ENCODE results near the gene C12orf57.

C12orf57 gene

DNA sequence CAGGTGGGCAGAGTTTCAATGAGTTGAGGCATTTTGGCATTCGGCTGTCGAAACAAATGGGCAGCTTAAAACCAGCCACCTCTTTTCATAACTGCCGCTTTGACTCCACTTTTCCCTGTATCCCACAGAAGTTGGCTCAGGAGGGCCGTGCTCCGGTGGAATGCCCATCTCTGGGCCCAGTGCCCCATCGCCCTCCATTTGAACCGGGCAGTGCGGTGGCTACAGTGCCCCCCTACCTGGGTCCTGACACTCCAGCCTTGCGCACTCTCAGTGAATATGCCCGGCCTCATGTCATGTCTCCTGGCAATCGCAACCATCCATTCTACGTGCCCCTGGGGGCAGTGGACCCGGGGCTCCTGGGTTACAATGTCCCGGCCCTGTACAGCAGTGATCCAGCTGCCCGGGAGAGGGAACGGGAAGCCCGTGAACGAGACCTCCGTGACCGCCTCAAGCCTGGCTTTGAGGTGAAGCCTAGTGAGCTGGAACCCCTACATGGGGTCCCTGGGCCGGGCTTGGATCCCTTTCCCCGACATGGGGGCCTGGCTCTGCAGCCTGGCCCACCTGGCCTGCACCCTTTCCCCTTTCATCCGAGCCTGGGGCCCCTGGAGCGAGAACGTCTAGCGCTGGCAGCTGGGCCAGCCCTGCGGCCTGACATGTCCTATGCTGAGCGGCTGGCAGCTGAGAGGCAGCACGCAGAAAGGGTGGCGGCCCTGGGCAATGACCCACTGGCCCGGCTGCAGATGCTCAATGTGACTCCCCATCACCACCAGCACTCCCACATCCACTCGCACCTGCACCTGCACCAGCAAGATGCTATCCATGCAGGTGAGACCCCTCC, 5.2 kb upstream of the C12orf57 start:
- no peak for DNase-seq

DNA sequence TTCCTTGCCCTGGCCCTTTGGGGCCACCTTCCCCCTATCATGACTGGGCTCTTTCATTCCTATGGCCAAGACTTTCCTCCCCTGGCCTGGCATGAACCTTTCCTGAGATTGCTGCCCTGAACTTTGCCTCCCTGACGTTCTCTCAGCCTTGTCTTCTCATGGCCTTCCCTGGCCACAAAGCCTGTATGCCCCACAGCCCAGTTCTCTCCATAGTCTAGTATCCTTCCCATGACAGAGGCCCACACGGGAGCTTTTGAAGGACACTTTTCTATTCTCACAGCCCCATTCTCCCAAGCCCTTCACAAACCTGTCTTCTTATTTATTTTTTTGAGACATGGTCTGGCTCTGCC, 4.7 kb upstream of the C12orf57 start:
- no peak for DNase-seq

DNA sequence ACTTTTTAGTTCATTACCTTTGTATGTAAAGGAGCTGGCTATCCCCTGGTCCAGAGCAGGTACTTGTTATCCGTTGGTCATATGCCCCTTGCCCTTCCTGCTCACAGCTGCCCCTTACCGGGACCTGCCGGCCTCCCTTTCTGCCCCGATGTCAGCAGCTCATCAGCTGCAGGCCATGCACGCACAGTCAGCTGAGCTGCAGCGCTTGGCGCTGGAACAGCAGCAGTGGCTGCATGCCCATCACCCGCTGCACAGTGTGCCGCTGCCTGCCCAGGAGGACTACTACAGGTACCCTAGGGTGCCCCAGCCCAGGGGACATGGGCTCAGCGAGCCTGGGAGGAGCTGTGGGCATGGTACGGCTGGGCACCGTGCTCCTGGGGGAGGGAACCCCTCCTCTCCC, 2.6 kb upstream of the C12orf57 start:
- no peak for DNase-seq

DNA sequence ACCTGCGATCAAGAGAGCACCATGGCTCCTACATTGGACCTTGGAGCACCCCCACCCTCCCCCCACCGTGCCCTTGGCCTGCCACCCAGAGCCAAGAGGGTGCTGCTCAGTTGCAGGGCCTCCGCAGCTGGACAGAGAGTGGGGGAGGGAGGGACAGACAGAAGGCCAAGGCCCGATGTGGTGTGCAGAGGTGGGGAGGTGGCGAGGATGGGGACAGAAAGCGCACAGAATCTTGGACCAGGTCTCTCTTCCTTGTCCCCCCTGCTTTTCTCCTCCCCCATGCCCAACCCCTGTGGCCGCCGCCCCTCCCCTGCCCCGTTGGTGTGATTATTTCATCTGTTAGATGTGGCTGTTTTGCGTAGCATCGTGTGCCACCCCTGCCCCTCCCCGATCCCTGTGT, 2.0 kb upstream of the C12orf57 start:
- no peak for DNase-seq

DNA sequence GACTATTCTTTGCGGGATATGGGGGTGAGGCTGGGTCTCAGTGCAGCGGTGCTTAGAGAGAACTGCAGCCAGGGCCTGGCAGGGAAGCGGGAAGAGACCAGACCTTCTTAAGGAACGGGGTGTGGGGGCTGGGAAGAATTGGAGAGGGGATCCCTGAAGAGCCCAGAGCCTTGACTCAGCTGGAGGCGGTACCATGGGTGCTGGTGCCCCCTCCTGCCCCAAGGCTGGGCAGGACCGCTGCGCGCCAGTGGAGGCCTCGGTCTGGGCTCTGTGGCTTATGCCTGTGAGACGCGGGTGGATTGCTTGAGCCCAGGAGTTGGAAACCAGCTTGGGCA, 1.5 kb upstream of the C12orf57 start:
- peak; percentile 64 for DNase-seq

DNA sequence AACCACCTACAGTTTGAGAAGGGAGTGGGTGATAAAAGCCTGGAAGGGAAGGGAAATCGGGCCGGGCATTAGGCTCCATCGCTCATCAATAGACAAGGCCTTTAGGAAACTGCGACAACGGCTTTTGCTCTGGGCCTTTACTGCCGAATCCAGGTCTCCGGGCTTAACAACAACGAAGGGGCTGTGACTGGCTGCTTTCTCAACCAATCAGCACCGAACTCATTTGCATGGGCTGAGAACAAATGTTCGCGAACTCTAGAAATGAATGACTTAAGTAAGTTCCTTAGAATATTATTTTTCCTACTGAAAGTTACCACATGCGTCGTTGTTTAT, 467 bp upstream of the C12orf57 start:
- peak; percentile 99 for DNase-seq

GRCh38 chr12:6944381-6945186, 762 bp downstream of the C12orf57 start:
- DNase-seq: peak; percentile 100

GRCh38 chr12:6945613-6946012, 1.8 kb downstream of the C12orf57 start:
- DNase-seq: peak; percentile 69

GRCh38 chr12:6946033-6946919, 2.5 kb downstream of the C12orf57 start:
- DNase-seq: peak; percentile 100

DNA sequence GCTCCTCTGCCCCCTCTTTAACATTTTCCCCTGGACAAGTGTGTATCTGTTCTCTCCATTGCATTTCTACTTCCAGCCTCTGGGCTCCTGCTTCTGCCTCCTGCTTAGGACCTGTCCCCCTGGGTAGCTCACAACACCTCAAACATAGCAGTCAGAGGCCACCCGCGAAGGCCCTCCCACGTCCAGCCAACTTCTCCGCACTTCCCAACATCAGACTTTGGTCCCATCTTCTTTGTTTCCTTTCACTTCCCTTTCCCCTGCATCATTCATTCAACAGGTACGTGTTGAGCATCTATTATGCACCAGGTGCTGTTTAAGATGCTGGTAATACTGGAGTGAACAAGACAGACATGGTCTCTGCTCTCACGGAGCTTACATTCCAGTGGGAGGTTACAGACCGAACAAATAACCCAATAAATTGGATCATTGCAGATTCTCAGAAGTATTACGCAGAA, 3.1 kb downstream of the C12orf57 start:
- DNase-seq: no peak

DNA sequence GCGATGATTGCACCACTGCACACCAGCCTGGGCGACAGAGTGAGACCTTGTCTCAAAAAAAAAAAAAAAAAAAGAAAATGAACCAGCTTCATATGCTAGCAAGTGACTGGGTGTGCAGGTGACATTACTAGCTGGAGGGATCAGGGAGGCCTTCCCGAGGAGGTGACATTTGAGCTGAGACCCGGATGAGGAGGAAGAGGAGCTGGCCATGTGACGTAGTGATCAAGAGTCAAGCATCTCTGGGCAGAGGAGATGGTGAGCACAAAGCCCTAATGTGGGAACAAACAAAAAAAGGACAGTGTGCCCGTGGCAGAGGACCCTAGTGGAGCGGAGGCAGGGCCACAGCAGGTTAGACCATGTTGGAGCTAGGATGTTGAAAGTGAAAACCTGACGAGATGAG, 3.8 kb downstream of the C12orf57 start:
- no peak for DNase-seq

GRCh38 chr12:6948873-6949594, 5.2 kb downstream of the C12orf57 start:
- DNase-seq: no peak

- DNase-seq: no peak
Measured at GRCh38 chr12:6950401-6950801, 6.6 kb downstream of the C12orf57 start.

- no peak for DNase-seq
Measured at GRCh38 chr12:6950811-6951540, 7.2 kb downstream of the C12orf57 start, which contains the start of gene PTPN6. Gene PTPN6 (plus strand): TSS chr12:6951356. CDS start chr12:6951513, 157 bp downstream.

- DNase-seq: no peak
Measured at GRCh38 chr12:6951551-6952120, 7.8 kb downstream of the C12orf57 start.

DNA sequence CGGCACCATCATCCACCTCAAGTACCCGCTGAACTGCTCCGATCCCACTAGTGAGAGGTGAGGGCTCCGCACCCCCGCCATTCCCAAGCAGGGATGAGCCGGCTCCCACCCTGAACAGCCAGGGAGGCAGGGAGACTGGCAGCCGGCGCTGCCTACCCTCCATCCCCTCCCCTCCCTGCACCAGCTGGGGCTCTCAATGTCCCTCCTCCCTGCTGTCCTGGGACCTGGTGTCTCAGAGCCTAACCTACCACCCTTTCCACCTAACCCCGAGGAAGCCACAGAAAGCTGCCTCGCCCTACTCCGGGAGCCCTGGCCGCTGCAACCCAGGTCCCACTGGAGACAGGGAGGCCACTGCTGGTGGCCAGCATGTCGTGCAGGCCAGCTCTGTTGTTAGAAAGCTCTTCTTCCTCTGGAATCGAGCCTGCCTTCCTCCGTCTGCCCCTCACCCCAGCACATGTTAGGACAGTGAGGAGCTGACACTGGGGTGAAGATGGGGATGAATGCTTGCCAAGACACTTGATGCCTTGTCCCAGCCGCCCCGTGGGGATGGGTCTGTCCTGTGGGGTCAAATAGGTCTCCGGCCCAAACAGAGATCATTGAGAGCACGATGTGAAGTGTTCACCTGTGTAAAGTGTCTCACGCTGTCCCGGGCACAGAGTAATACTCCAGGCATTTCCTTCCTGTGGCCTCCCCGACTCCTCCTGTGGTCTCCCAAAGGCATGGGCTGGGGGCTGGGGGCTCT, 8.5 kb downstream of the C12orf57 start:
- no peak for DNase-seq

- DNase-seq: no peak
Measured at GRCh38 chr12:6952863-6953441, 9.1 kb downstream of the C12orf57 start.

- no peak for DNase-seq
Measured at GRCh38 chr12:6953442-6954315, 9.9 kb downstream of the C12orf57 start.
